WI38 (cell line): Measurements from ENCODE around the gene SPINK4.

Source experiments
- H3K4me3 ChIP-seq: 2 replicates; pipeline ENCODE4 v1.5.1; 2011; ENCODE audit warnings: low read depth, mild to moderate bottlenecking, control low read depth, low read length
- TF ChIP-seq, protein P1 (sequence below): IDR thresholded peaks from 2 replicates; pipeline ENCODE4 v1.5.1; 2012; ENCODE audit warnings: low read depth, mild to moderate bottlenecking, control low read depth, low read length

SPINK4 gene

DNA sequence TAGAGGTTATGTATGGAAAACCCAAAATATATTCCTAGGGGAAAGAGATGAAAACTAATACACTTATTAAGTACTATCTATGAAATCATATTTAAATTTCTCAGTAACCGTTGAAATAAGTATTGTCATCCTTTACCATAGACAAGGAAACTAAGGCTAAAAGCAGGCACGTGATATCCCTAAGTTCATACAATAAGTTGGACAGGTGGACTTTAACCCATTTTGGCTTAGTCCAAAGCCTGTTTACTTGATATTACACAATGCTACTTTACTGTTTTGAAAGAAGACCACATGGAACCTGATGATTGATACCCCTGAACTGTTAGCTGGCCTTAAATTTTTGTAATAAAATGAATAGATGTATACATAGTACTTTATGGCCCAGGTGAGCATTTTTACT is 53.8 kb downstream of the SPINK4 start:
- H3K4me3 ChIP-seq: no peak overlapping the region
- TF ChIP-seq, protein P1, sequence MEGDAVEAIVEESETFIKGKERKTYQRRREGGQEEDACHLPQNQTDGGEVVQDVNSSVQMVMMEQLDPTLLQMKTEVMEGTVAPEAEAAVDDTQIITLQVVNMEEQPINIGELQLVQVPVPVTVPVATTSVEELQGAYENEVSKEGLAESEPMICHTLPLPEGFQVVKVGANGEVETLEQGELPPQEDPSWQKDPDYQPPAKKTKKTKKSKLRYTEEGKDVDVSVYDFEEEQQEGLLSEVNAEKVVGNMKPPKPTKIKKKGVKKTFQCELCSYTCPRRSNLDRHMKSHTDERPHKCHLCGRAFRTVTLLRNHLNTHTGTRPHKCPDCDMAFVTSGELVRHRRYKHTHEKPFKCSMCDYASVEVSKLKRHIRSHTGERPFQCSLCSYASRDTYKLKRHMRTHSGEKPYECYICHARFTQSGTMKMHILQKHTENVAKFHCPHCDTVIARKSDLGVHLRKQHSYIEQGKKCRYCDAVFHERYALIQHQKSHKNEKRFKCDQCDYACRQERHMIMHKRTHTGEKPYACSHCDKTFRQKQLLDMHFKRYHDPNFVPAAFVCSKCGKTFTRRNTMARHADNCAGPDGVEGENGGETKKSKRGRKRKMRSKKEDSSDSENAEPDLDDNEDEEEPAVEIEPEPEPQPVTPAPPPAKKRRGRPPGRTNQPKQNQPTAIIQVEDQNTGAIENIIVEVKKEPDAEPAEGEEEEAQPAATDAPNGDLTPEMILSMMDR: no peak

DNA sequence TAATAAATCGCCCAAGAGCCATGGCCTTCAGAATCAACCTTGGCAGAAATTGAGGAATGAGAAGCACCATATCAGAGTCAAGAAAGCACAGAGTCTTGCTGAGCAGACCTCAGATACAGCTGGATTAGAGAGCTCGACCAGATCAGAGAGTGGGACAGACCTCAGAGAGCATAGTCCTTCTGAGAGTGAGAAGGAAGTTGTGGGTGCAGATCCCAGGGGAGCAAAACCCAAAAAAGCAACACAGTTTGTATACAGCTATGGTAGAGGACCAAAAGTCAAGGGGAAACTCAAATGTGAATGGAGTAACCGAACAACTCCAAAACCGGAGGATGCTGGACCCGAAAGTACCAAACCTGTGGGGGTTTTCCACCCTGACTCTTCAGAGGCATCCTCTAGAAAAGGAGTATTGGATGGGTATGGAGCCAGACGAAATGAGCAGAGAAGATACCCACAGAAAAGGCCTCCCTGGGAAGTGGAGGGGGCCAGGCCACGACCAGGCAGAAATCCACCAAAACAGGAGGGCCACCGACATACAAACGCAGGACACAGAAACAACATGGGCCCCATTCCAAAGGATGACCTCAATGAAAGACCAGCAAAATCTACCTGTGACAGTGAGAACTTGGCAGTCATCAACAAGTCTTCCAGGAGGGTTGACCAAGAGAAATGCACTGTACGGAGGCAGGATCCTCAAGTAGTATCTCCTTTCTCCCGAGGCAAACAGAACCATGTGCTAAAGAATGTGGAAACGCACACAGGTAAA is 54.9 kb downstream of the SPINK4 start:
- TF ChIP-seq, protein P1: no peak
- H3K4me3 ChIP-seq: no peak overlapping the region

DNA sequence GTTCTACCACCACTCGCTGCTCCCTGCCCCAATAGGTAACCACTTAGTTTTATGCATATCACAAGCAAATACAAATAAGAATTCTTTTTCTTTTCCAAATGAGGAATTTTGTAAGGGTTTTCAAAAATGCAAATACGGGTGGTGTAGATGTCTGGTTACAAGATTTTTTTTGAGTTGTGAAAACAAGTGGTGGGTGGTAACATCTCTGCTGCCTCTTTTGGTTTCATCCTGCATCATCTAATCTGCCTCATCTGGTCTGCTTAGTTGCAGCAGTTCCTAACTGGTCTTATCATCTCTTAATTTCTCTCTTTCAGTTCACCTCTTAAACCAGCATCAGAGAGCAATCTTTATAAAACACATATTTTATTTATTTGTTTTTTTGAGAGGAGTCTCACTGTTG is 55.6 kb downstream of the SPINK4 start:
- TF ChIP-seq, protein P1: no peak
- no peak overlapping the region for H3K4me3 ChIP-seq

DNA sequence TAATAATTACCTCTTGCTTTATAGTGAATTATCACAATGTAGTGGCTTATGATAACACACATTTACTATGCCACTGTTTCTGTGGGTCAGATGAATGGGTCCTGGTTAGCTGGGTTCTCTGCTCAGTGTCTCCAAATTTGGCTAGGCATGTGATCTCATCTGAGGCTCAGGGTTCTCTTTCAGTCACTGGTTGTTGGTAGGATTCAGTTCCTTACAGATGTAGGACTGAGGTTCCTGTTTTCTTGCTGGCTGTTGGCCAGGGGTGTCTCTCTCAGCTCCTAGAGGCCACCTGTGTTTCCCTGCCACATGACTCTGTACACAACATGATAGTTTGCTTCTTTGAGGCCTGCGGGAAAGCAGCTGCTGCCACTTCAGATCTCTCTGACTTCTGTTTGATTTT is 57.5 kb downstream of the SPINK4 start:
- H3K4me3 ChIP-seq: no peak overlapping the region
- TF ChIP-seq, protein P1: no peak
